GM18907 (cell line): Measurements from ENCODE around the gene BRD7.

Source experiments
- ATAC-seq: cut with Tn5 transposase; IDR thresholded peaks from one replicate; pipeline ENCODE4 v1.9.1; 2021; ENCODE audit warnings: mild to moderate bottlenecking, moderate library complexity; ENCODE audit not compliant: unreplicated experiment

BRD7 gene

DNA sequence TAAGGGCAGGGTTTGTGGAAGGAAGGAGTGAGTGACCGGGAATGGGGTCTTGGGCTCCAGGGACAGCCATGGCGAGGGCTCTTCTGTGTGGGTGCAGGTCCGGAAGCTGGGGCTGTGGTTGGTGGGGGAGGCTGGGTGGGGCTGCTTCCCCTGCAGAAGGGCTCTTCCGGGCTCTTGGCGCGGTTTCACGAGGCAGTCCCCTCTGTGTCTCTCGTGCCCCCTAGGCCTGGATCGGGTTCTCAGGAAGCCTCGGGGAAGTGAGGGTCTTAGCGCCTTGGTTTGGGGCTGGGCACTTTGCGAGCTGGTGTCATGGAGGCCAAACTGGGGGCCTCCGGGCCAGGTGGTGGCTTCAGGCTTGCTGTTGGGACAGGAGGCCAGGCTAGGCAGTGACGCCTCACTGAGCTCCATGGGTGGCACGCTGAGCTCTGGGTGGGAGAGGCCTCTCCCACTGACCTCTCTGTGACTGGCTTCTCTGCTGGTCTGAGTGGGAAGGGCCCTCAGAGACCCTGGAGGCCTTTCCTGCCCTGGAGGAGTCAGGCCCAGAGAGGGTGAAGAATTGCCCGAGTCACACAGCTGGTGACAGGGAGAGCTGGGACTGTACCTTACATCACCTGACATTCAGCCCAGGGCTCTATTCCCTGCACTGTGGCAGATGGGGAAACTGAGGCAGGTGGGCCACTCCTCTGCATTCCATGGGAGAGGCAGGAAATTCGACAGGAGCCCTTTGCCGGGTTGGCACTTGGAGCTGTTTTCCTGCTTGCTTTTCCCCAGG is 94.3 kb downstream of the BRD7 start:
- peak; percentile 48 for ATAC-seq

DNA sequence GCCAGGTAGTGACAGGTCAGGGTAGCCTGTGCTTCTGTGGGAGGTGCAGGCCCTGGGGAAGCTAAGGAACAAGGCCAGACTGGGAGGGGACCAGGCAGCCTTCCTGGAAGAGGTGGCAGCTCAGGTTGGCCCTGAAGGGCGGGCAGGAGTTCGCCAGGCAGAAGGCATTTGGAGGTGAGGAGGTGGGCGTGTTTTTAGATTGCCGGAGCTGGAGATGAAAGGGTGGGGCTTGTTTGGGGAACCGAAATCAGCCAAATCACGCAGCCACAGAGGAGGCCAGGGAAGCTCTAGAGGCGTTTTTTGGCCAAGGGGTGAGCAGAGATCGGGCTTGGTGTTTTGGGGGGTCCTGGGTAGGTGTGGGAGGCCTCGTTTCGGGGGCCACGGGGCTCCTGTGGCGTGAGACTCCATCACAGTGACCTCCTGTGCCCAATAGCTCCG is 94.9 kb downstream of the BRD7 start:
- ATAC-seq = peak; percentile 64

GRCh38 chr16:50273382-50273690 is 95.5 kb downstream of the BRD7 start:
- ATAC-seq = no peak

GRCh38 chr16:50272687-50273381 is 96.0 kb downstream of the BRD7 start:
- no peak for ATAC-seq

DNA sequence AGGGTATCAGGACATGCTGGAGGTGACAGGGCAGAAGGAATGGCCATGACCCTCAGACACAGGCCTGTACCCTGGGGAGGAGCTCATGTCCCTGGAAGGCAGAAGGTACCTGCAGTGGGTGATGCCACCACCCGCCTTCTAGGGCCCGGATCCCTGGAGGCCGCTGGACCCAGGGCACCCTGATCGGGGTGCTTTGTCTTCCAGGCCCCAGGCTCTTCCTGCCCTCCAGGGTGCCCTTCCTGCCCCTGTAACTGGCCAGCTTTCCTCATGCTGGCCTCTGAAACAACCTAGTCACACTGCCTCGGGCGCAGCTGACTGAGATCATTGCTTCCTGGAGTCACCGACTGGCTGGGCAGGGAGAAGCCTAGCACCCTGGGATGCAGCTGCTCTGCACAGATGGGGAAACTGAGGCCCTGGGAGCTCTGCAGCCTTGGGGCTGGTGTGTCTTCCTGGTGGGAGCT is 96.6 kb downstream of the BRD7 start:
- no peak for ATAC-seq

DNA sequence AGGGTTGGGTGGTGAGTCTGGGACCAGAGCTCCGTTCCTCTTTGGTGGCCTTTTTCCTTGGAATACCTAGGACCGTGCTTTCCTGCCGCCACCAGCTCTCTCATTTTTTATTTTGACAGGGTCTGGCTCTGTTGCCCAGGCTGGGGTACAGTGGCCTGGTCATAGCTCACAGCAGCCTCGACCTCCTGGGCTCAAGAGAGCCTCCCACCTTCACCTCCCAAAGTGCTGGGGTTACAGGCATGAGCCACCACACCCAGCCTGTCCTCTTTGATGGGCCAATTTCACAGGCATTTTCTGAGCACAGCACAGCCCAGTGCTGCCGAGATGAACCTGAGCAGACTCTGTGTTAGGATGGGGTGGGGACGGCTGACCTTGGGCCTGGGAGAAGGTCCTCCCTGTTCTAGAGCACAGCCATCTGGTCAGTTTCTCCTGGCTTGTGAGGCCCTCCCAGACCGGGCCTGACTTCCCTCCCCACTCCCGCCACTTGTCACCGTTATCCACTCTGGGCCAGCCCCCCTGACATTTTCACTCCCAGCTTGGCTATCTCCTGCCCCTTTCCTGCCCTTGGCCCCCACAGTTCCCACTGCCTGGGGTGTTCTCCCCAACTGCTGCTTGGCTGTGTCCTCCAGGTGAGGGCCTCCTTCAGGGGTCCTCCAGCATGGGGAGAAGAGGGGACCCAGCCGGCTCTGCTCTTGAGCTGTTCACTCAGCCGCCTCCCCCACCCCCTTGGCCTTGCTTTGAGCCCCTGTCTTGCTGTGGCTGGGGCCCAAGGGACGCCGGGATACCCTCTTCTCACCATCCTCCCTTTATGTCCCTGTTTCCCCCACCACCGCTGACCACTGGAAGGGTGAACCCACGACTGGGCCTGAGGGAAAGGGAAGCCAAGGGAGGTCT is 97.4 kb downstream of the BRD7 start:
- ATAC-seq = no peak

- ATAC-seq = no peak
These were observed 98.2 kb downstream of the BRD7 start for GRCh38 chr16:50270510-50271147.

DNA sequence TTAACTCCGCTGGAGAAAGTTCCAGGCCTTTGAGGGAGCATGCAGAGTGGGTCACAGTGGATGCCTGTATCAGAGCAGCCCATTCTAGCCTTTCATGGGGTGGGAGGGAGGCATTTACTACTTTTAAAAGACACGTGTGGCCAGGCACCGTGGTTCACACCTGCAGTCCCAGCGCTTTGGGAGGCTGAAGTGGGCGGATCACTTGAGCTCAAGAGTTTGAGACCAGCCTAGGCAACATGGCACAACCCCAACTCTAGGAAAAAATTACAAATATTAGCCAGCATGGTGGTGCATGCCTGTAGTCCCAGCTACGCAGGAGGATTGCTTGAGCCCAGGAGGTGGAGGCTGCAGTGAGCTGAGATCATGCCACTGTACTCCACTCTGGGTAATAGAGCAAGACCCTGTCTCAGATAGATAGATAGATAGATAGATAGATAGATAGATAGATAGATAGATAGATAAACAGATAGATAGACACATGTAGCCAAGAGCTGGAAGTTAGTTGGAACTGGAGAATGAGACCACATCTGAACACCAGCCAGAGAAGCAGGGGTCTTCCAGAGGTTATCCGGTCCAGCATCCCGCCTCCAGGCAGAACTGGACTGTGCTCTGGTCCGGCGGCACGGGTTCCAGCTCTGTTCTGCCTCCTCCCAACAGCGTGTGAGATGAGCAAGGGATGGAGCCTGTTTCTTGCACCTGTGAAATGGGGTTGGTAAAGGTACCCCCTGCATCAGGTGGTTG is 98.8 kb downstream of the BRD7 start:
- no peak for ATAC-seq

GRCh38 chr16:50269061-50269705 is 99.6 kb downstream of the BRD7 start:
- ATAC-seq = no peak

DNA sequence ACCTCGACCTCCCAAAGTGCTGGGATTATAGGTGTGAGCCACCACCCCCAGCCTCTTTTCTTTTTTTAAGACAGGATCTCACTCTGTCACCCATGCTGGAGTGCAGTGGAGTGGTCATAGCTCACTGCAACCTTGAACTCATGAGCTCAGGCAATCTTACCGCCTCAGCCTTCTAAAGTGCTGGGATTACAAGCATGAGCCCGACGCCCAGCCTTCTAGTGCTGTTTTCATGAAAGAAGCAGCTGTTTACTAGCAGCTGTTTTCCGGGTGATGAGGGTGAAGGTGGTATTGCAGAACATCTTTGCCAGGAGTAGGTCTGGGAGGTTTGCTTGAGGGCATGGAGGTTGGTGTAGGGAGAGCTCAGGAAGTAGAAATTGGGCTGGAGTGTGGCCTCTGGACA is 100.4 kb downstream of the BRD7 start:
- ATAC-seq = no peak

DNA sequence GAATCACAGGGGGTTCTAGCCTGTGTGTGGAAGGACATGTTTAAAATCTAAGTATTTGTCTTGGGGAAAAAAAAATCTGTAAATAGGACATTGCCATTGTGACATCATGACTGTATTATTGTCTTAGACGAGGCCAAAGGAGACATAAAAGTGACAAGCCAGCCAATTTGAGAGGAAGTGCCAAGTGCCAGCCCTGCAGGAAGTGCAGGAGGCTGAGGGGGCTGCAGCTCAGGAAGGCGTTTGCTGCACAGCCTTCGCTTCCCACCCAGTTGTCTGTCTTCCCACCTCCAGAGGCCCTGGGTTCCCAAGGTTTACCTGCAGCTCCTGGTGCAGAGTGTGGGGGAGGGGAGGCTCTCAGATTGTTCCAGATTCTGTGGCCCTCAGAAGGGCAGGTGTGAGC is 101.1 kb downstream of the BRD7 start:
- ATAC-seq = no peak

GRCh38 chr16:50267151-50267631 is 101.6 kb downstream of the BRD7 start:
- ATAC-seq = no peak

DNA sequence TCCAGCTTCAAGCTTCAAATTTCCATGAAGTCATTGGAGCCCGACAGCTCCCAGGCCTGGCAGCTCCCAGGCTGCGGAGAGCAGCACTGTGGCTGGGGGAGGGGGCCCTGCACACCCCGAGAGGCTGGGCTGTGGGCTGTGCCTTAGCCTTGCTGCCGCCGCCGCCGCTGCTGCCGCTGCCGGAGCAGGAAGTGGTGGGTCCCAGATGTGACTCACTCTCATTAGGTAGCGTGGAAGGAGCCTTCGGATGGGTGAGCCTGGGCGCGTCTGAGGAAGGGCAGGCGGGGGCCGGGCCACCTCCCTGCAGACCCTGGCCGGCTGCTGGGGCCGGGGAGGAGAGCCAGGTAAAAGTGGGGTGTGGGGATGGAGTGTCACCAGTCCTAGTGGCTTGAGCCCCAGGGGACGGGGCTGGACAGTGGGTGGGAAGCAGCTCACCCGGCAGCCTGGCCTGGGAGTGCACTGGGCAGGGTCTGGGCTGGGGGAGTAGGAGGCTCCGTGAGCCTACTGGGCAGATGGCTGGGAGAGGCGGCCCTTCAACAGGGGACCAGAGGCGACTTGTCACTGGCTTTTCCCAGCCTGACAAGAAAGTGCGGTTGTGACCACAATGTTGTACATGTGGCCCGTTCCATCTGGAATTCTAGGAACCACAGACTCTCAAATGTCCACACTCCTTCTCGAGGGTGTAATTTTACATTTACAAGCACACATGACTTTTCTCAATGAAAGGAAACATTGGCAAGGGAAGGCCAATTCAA is 102.3 kb downstream of the BRD7 start, which contains the start of gene ADCY7:
ADCY7 (plus strand) TSS at position 215 of the 755 bp plus-strand sequence. CDS start 21,629 bp downstream, outside the sequence.
- peak; percentile 77 for ATAC-seq
